GM19193 (cell line): ENCODE results near the gene ATG4C.

Experiments
- POLR2A ChIP-seq: IDR thresholded peaks from 4 replicates; pipeline ENCODE4 v1.6.1; 2011; ENCODE audit not compliant: insufficient read depth, insufficient read length; ENCODE audit errors: extremely low read depth

Gene ATG4C

GRCh38 chr1:62781841-62782543 is 1.9 kb upstream of the ATG4C start:
- no peak for TF ChIP-seq POLR2A

GRCh38 chr1:62784509-62785365 is 805 bp downstream of the ATG4C start:
- no peak for TF ChIP-seq POLR2A

DNA sequence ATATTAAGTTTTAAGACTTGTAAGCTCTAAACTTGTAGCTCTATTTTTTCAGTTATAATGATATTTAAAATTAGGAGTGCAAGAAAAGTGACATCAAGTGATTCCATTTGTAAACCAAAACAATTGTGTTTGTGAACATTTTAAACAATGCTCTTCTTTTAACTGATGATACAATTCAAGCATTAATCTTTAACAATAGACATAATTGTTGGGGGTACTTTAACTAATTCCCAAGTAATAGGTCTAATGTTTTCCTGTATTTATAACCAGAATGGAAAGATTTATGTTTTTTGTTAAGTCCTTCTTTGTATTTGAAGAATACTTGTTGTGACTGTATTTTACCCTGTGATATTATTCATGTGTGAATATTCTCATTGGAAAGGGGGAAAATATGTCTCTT is 6.8 kb downstream of the ATG4C start:
- TF ChIP-seq POLR2A = no peak

DNA sequence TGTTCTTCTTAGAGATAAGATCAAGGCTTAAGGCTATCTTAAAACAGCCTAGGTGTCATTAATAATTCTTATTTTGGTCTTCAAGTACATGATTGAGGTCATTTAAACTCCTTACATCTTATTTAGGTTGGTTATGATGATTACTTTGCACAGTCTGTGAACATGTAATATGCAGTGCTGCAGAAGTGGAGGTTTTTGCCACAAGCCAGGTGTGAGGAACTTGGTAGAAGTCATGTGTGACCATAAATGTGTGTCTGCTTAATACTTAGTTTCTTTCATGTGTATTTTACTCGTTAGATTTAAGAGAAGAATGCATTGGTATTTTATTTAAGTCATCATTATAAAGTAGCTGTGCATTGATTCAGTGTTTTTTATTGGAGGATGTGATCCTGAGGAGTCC is 10.1 kb downstream of the ATG4C start:
- TF ChIP-seq POLR2A = no peak

GRCh38 chr1:62796221-62796620 is 12.3 kb downstream of the ATG4C start:
- TF ChIP-seq POLR2A = no peak

- TF ChIP-seq POLR2A = no peak
These were observed 15.8 kb downstream of the ATG4C start for GRCh38 chr1:62799688-62800087.

GRCh38 chr1:62800281-62800680 is 16.3 kb downstream of the ATG4C start:
- TF ChIP-seq POLR2A = no peak

DNA sequence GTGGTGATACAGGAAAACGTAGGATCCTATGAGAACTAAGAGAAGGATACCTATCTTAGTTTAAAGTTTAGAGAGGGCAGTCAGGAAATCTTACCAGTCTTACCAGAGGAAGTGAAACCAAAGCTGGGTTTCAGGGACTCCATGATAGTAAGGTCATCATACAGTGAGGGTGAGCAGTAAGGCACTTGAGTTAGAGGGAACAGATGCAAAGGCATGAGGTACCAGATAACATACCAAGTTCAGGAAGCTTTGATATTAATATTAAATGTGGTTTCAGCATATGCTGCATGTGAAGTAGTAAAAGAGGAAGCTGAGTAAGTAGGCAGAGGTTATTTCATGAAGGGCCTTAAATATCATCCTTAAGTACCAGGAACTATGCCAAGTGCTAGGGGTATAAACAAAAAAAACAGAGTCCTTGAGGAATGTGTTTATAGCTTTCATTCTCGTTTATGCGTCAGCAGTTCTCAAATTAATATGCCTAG is 16.9 kb downstream of the ATG4C start:
- no peak for TF ChIP-seq POLR2A

DNA sequence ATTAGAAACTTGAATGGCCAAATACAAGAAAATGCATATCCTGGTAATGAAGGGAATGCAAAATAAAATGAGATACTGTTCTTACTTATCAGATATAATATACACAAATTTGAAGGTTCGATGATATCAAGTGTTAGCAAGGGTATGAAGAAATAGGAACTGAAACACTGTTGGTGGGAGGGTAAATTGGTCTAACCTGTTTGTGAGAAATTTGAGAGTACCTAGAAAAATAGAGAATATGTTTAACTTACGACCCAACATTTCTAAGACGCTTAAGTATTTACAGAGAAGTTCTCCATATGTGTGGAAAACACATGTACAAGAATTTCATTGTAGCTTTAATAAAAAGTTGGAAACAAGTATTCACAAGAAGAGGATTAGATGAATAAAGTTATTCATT is 25.9 kb downstream of the ATG4C start:
- TF ChIP-seq POLR2A = no peak

DNA sequence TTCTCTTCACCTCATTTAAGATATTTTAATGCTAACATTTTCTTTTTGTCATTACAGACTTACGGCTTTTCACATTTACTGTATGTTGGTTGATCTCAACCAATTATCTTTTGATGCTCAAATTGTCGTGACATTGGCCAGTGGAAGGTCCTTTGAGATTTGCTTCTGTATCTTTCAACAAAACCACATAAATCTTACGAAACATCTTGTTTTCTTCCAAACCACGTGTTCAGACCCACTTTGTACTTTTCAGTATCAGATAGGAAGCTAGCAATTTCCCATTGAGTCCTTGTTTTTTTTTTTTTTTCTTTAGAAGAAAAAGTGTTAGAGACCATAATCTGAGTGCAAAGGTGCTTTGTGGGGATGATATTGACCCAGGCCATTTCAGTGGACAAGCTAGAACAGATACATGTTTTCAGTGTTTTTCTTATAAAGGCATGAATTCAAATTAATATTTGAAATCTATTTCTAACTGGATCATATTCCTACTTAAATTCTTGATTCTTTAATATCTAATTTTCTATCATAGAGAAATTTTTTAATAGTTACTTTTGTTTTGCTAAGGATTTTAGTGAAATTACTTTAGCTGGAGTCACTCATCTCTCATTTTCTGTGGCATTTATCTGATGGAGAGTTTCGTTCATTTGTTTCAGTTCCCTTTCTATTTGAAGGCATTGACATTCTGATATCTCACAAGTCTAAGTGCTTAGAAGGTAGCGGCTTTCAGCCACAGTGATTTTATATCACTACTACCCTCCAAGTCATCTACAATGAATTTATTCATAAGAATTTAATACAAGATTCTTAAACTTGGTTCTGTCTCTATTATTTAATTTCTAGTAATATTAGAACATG is 26.7 kb downstream of the ATG4C start:
- TF ChIP-seq POLR2A = no peak

GRCh38 chr1:62823556-62823955 is 39.6 kb downstream of the ATG4C start:
- no peak for TF ChIP-seq POLR2A

DNA sequence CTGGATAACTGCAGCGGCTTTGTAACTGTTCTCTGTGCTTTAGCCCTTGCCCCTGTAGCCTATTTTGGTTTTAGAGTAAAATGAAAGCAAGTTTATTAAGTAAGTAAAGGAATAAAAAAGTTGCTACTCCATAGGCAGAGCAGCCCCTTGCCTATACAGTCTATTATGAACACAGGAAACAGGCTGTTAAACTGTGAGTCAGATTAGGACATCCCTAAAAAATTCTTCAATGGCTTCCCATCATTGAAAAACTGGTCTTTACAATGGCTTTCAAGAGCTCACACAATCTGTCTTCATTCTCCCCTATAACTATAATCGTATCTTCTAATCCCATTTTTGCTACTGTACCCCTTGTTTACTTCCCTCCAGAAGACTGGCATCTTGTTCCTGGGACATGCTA is 43.0 kb downstream of the ATG4C start:
- no peak for TF ChIP-seq POLR2A

DNA sequence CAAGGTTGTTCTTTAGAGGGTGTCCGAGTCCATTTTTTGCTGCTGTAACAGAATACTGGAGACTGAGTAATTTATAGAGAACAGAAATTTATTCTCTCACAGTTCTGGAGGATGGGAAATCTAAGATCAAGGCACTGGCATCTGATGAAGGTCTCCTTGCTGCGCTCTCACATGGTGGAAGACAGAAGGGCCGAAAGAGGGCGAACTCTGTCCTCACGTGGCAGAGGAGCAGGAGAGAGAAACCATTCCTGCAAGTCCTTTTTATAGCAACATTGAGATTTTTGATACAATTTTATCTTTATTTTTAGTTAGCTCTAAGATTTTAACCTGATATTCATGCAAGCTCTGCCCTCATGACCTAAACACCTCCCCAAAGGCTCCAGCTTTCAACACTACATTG is 48.3 kb downstream of the ATG4C start:
- TF ChIP-seq POLR2A = no peak

GRCh38 chr1:62833529-62833928 is 49.6 kb downstream of the ATG4C start:
- TF ChIP-seq POLR2A = no peak

DNA sequence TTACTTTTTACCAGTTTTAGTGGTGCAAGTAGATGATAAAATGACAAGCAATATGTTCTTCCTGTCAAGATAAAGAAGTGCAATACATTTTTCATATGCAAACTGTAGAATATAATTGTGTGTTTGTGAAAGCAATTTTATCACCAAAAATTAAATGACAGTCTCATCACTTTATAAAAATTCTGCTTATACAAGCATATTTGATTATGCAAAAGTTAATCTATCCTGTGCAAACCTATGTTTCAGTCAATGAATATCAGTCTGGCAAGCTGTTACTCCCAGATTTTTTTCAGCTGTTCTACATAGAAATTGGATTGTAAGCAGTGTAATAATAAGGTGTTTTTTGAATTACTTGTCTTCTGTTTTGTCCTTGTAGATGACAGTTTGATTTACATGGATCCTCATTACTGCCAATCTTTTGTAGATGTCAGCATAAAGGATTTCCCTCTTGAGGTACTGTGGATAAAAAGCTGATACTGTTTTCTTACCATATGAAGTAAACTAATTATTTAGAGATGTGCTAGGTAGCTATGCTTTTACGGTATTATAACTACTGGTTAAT is 50.5 kb downstream of the ATG4C start:
- TF ChIP-seq POLR2A = no peak
